Brain microvascular endothelial cell (primary cell): ENCODE measurements around the gene ARL8B.

Experiments
- DNase-seq: peaks from one replicate; pipeline ENCODE4 v3.0.0-alpha.2; 2020
- H3K27ac ChIP-seq: fragments of 250-450 bp; sonication (Bioruptor Pico); 2 replicates; pipeline ENCODE4 v1.5.1; 2020; ENCODE audit warnings: mild to moderate bottlenecking, moderate library complexity
- H3K27me3 ChIP-seq: fragments of 250-450 bp; sonication (Bioruptor Pico); replicated peaks from 2 replicates; pipeline ENCODE4 v1.5.1; 2020; ENCODE audit warnings: mild to moderate bottlenecking
- H3K36me3 ChIP-seq: fragments of 250-450 bp; sonication (Bioruptor Pico); replicated peaks from 2 replicates; pipeline ENCODE4 v1.5.1; 2020; ENCODE audit warnings: mild to moderate bottlenecking
- H3K4me3 ChIP-seq: 2 replicates; pipeline ENCODE4 v1.5.1; 2011; ENCODE audit warnings: low read depth, mild to moderate bottlenecking, control low read depth, low read length, moderate library complexity
- CTCF ChIP-seq: IDR thresholded peaks from 2 replicates; pipeline ENCODE4 v1.5.1; 2011; ENCODE audit warnings: low read depth, mild to moderate bottlenecking, moderate library complexity, low read length, control low read depth, inconsistent platforms; ENCODE audit errors: missing control alignments
- in situ Hi-C: cut with HindIII; loops from 2 replicates; pipeline ENCODE4 v1.10.0; 2017; ENCODE audit warnings: low sequenced_read_pairs, low pct_ligation_motif_present

The ARL8B gene

DNA sequence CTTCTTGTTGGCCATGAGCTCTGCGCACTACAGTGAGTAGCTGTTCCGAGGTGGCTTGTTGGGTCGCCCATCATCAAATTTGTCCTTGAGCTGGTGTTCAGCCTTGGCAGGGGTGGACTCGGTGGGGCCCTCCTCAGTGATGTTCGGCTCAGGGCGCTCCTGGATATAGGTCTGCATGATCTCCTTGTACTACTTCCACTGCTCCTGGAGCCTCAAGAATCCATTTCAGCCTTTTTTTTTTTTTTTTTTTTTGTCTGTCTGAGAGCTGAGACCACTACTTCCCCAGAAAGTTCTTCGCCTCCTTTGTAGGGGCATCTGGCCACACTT is 39.3 kb upstream of the ARL8B start:
- no peaks in the 10 kb centered on the region for H3K27me3 ChIP-seq
- DNase-seq: no peak
- no peak overlapping the region for H3K4me3 ChIP-seq
- no peak overlapping the region for H3K27ac ChIP-seq
- TF ChIP-seq CTCF: no peak
- in situ Hi-C loops: no loop called here
- no peaks in the 10 kb centered on the region for H3K36me3 ChIP-seq

GRCh38 chr3:5084224-5084623 is 37.9 kb upstream of the ARL8B start:
- DNase-seq: no peak
- Histone ChIP-seq H3K27me3 (no peaks in the 10 kb centered on the region), H3K36me3 (no peaks in the 10 kb centered on the region), H3K27ac (no peak overlapping the region), H3K4me3 (no peak overlapping the region)
- TF ChIP-seq CTCF: no peak
- in situ Hi-C loops: no loop called here

DNA sequence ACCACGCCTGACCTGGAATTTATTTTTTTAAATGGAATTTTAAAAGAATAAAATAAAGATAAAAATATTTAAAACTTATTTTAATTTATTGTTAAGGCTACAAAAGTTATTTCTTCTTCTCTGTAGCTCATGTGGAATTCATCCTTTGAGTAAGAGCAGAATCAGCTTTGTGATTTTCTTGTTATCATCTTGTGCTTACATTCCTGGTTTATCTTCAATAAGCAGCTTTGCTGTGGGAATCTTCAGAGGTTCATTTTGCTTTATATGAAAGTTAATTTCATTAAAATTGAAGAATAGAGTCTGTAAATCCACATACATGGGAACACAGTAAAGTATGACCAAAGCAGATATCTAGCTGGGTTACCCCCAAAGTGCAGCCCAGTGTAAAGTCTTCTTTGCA is 35.4 kb upstream of the ARL8B start:
- TF ChIP-seq CTCF: no peak
- in situ Hi-C loops: no loop called here
- Histone ChIP-seq H3K36me3 (no peaks in the 10 kb centered on the region), H3K27ac (no peak overlapping the region), H3K4me3 (no peak overlapping the region), H3K27me3 (no peaks in the 10 kb centered on the region)
- no peak for DNase-seq

- in situ Hi-C loops: no loop called here
- Histone ChIP-seq H3K36me3 (no peaks in the 10 kb centered on the region), H3K4me3 (no peak overlapping the region), H3K27me3 (no peaks in the 10 kb centered on the region), H3K27ac (no peak overlapping the region)
- no peak for TF ChIP-seq CTCF
- no peak for DNase-seq
These were observed 34.9 kb upstream of the ARL8B start for GRCh38 chr3:5087209-5087608.

DNA sequence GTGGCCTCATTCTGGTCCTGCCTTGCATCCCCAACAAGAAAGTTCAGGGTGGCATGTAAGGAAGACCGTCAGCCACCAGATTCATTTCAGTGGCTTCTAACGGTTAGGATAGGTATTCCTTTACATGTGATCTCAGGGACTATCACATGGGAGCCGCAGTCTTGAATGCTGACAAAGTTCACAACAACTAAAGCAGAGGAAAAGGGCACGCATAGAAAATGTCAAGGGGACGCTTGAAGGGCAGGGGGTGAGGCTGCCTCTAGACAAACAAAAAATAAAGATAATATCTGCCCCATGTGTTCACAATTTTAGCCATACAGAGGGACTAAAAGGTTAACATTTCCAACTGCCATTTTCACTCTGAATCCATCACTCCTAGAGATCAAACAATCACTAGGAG is 31.9 kb upstream of the ARL8B start:
- in situ Hi-C loops: no loop called here
- no peak for DNase-seq
- no peaks in the 10 kb centered on the region for H3K36me3 ChIP-seq
- H3K4me3 ChIP-seq: no peak overlapping the region
- no peaks in the 10 kb centered on the region for H3K27me3 ChIP-seq
- no peak for TF ChIP-seq CTCF
- H3K27ac ChIP-seq: no peak overlapping the region

DNA sequence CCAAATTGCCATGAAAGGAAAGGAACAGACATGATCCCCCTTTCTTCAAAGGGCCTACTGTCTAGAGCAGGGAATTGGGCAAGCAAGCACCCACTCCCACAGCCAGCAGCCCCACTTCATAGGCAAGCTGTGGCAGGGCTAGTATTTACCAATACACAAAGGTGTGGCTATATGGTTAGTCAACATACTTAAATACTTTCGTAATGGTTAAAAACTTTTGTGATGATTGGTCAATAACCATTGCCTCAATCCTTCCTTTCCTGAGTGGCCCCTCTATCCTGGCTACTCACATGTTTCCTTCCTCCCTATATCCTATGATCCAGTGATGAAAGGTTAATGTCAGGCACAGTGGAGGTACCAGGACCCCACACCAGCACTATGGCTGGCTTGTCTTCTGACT is 30.1 kb upstream of the ARL8B start:
- H3K36me3 ChIP-seq: no peaks in the 10 kb centered on the region
- DNase-seq: no peak
- no peak for TF ChIP-seq CTCF
- in situ Hi-C loops: no loop called here
- H3K27me3 ChIP-seq: no peaks in the 10 kb centered on the region
- H3K27ac ChIP-seq: no peak overlapping the region
- no peak overlapping the region for H3K4me3 ChIP-seq
